Neural cell (in vitro differentiated cells): ENCODE results near the gene DIRAS1. TPM values are rescaled to one million over a fixed set of nuclear protein-coding genes. Genes with fewer than 3 reads are reported as not detected.

Experiments used
- H2AFZ ChIP-seq: fragments of 200-600, 300-800 bp; sonication (generic), shearing (Covaris generic); 2 replicates; pipeline ENCODE4 v1.6.0; 2014; ENCODE audit warnings: low read depth, mild to moderate bottlenecking, antibody characterized with exemption, low read length, moderate library complexity
- H3F3A ChIP-seq: fragments of 200-600 bp; shearing (Covaris generic); 2 replicates; pipeline ENCODE4 v1.6.1; 2016; ENCODE audit warnings: mild to moderate bottlenecking, moderate library complexity, mixed read lengths, antibody characterized with exemption, low read length; ENCODE audit not compliant: insufficient read depth, poor library complexity, severe bottlenecking
- H3K27ac ChIP-seq: fragments of 200-600, 300-800 bp; sonication (generic), shearing (Covaris generic); 2 replicates; pipeline ENCODE4 v1.5.1; 2014; ENCODE audit warnings: mild to moderate bottlenecking, low read length, moderate library complexity
- H3K27me3 ChIP-seq: fragments of 300-800, 200-600 bp; sonication (generic), shearing (Covaris generic); 2 replicates; pipeline ENCODE4 v1.6.0; 2014; ENCODE audit warnings: mild to moderate bottlenecking, low read depth, low read length, moderate library complexity; ENCODE audit not compliant: insufficient read depth
- H3K36me3 ChIP-seq: fragments of 300-800, 200-600 bp; sonication (generic), shearing (Covaris generic); 2 replicates; pipeline ENCODE4 v1.5.1; 2014; ENCODE audit warnings: mild to moderate bottlenecking, antibody characterized with exemption, low read length, moderate library complexity; ENCODE audit not compliant: insufficient read depth
- H3K4me2 ChIP-seq: fragments of 300-800, 200-600 bp; sonication (generic), shearing (Covaris generic); 2 replicates; pipeline ENCODE4 v1.6.0; 2014; ENCODE audit warnings: mild to moderate bottlenecking, low read length
- H3K4me3 ChIP-seq: fragments of 300-800, 200-600 bp; sonication (generic), shearing (Covaris generic); 2 replicates; pipeline ENCODE4 v1.5.1; 2014; ENCODE audit warnings: mild to moderate bottlenecking, low read length, moderate library complexity
- H3K79me2 ChIP-seq: fragments of 200-600 bp; shearing (Covaris generic); replicated peaks from 2 replicates; pipeline ENCODE4 v1.6.0; 2014; ENCODE audit warnings: mild to moderate bottlenecking, low read length, moderate library complexity; ENCODE audit not compliant: insufficient read depth
- H3K9ac ChIP-seq: fragments of 300-800, 200-600 bp; sonication (generic), shearing (Covaris generic); 2 replicates; pipeline ENCODE4 v1.6.1; 2016; ENCODE audit warnings: mild to moderate bottlenecking, low read length, mixed read lengths
- H3K9me2 ChIP-seq: fragments of 200-600 bp; shearing (Covaris generic); 2 replicates; pipeline ENCODE4 v1.6.1; 2016; ENCODE audit warnings: mild to moderate bottlenecking, low read length, mixed read lengths; ENCODE audit not compliant: insufficient read depth
- H3K9me3 ChIP-seq: fragments of 200-600, 300-800 bp; sonication (generic), shearing (Covaris generic); 2 replicates; pipeline ENCODE4 v1.6.1; 2016; ENCODE audit warnings: mild to moderate bottlenecking, mixed run types, low read length, moderate library complexity, mixed read lengths
- H4K20me1 ChIP-seq: fragments of 200-600 bp; shearing (Covaris generic); 2 replicates; pipeline ENCODE4 v1.6.1; 2016; ENCODE audit warnings: mild to moderate bottlenecking, mixed run types; ENCODE audit not compliant: insufficient read depth
- CTCF ChIP-seq: fragments of 450-650 bp; IDR thresholded peaks from 2 replicates; pipeline ENCODE4 v1.5.1; 2014; ENCODE audit warnings: antibody characterized with exemption, mild to moderate bottlenecking, moderate library complexity; ENCODE audit not compliant: poor library complexity, severe bottlenecking
- EZH2 ChIP-seq: fragments of 200-600, 300-800 bp; shearing (Covaris generic), sonication (generic); IDR thresholded peaks from 2 replicates; pipeline ENCODE4 v1.6.1; 2014; ENCODE audit warnings: antibody characterized with exemption, low read length, borderline replicate concordance, mild to moderate bottlenecking; ENCODE audit not compliant: insufficient read depth, poor library complexity, severe bottlenecking
- POLR2AphosphoS5 ChIP-seq: IDR thresholded peaks from 2 replicates; pipeline ENCODE4 v1.6.1; 2012
- RAD21 ChIP-seq: fragments of 450-650 bp; conservative IDR thresholded peaks from 2 replicates; pipeline ENCODE4 v1.6.1; 2014; ENCODE audit warnings: antibody characterized with exemption, mild to moderate bottlenecking, moderate library complexity
- REST ChIP-seq: IDR thresholded peaks from 2 replicates; pipeline ENCODE4 v1.6.1; 2012; ENCODE audit warnings: borderline replicate concordance
- SMC3 ChIP-seq: fragments of 450-650 bp; conservative IDR thresholded peaks from 2 replicates; pipeline ENCODE4 v1.6.1; 2014; ENCODE audit warnings: antibody characterized with exemption, mild to moderate bottlenecking, moderate library complexity; ENCODE audit not compliant: poor library complexity
- TAF1 ChIP-seq: IDR thresholded peaks from 2 replicates; pipeline ENCODE4 v1.6.1; 2012; ENCODE audit warnings: low read depth
- polyA plus RNA-seq: library from polyadenylated mRNA; depleted of rRNA; stranded (reverse); fragments of >200 nt; gene quantifications from 2 replicates; pipeline ENCODE4 v1.2.3, GENCODE V29; 2014

Gene DIRAS1
- polyA plus RNA-seq, 1 donor from 2014 or later = 39.8 TPM

- H3K27me3 ChIP-seq = no peaks in the 10 kb centered on the region
- H3F3A ChIP-seq = no peaks in the 10 kb centered on the region
- no peaks in the 10 kb centered on the region for H3K36me3 ChIP-seq
- no peak overlapping the region for H3K9ac ChIP-seq
- H3K4me3 ChIP-seq = no peak overlapping the region
- H2AFZ ChIP-seq = no peak overlapping the region
- H3K79me2 ChIP-seq = no peaks in the 10 kb centered on the region
- H3K9me2 ChIP-seq = no peaks in the 10 kb centered on the region
- H3K27ac ChIP-seq = no peak overlapping the region
- TF ChIP-seq CTCF (no peak), EZH2 (no peak)
- H3K9me3 ChIP-seq = no peaks in the 10 kb centered on the region
- no peaks in the 10 kb centered on the region for H4K20me1 ChIP-seq
- H3K4me2 ChIP-seq = no peak overlapping the region
These were observed 34.8 kb downstream of the DIRAS1 start for GRCh38 chr19:2686360-2686759.

- Histone ChIP-seq H3K27ac (no peak overlapping the region), H3K4me3 (no peak overlapping the region)
- TF ChIP-seq TAF1 (no peak), RAD21 (no peak), SMC3 (no peak), EZH2 (no peak)
These were observed 35.9 kb downstream of the DIRAS1 start for GRCh38 chr19:2685204-2685704.

GRCh38 chr19:2683430-2684003, 37.7 kb downstream of the DIRAS1 start:
- no peaks in the 10 kb centered on the region for H3K9me2 ChIP-seq
- H3F3A ChIP-seq = no peaks in the 10 kb centered on the region
- H2AFZ ChIP-seq = no peak overlapping the region
- TF ChIP-seq TAF1 = no peak
- TF ChIP-seq POLR2AphosphoS5 = no peak
- TF ChIP-seq REST = no peak
- no peak for TF ChIP-seq RAD21
- no peak for TF ChIP-seq CTCF
- TF ChIP-seq EZH2 = no peak
- no peaks in the 10 kb centered on the region for H3K36me3 ChIP-seq
- no peak overlapping the region for H3K4me2 ChIP-seq
- H3K9ac ChIP-seq = no peak overlapping the region
- no peaks in the 10 kb centered on the region for H3K27me3 ChIP-seq
- H3K79me2 ChIP-seq = no peaks in the 10 kb centered on the region
- H3K4me3 ChIP-seq = no peak overlapping the region
- no peaks in the 10 kb centered on the region for H4K20me1 ChIP-seq
- no peaks in the 10 kb centered on the region for H3K9me3 ChIP-seq
- H3K27ac ChIP-seq = no peak overlapping the region

More at GRCh38 chr19:2685204-2685704, 35.9 kb downstream of the DIRAS1 start:
- H4K20me1 ChIP-seq = no peaks in the 10 kb centered on the region
- H3F3A ChIP-seq = no peaks in the 10 kb centered on the region
- H3K9me3 ChIP-seq = no peaks in the 10 kb centered on the region
- no peaks in the 10 kb centered on the region for H3K9me2 ChIP-seq
- H3K79me2 ChIP-seq = no peaks in the 10 kb centered on the region
- H3K4me2 ChIP-seq = no peak overlapping the region
- H2AFZ ChIP-seq = no peak overlapping the region
- no peaks in the 10 kb centered on the region for H3K27me3 ChIP-seq
- no peak overlapping the region for H3K9ac ChIP-seq
- no peaks in the 10 kb centered on the region for H3K36me3 ChIP-seq
